HG03457 (cell line): Measurements from ENCODE around the gene SYCE3.

Source experiments
- ATAC-seq: cut with Tn5 transposase; IDR thresholded peaks from one replicate; pipeline ENCODE4 v1.9.1; 2021; ENCODE audit warnings: moderate number of reproducible peaks; ENCODE audit not compliant: unreplicated experiment

SYCE3 gene

GRCh38 chr22:50504369-50505211, 58.1 kb downstream of the SYCE3 start:
- ATAC-seq: no peak

- no peak for ATAC-seq
Measured at GRCh38 chr22:50503475-50504145, 59.1 kb downstream of the SYCE3 start.

GRCh38 chr22:50502628-50503474, 59.9 kb downstream of the SYCE3 start:
- ATAC-seq: no peak

GRCh38 chr22:50502096-50502495, 60.6 kb downstream of the SYCE3 start:
- ATAC-seq: no peak
